ENCODE measurements around the gene CXCR2. TPM values are rescaled to one million over a fixed set of nuclear protein-coding genes. Genes with fewer than 3 reads are reported as not detected.
A peak's percentile ranks its signal among the peaks of the same experiment; 100 is the strongest.

The CXCR2 gene
- total RNA-seq, 1 donor from 2014 or later = not detected

DNA sequence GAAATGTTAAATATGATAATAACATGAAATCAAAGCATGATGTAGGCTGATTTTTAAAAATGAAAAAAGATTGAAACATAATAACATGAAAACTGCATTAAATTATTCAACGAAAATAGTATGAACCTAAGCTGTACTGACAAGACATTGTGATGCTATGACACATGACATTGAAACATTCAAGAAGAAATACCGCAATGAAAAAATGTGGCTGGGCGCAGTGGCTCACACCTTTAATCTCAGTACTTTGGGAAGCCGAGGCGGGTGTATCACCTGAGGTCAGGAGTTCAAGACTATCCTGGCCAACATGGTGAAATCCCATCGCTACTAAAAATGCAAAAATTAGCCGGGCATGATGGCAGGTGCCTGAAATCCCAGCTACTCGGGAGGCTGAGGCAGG, 26.3 kb downstream of the CXCR2 start:
- no peak for FAIRE-seq
- no peak for DNase-seq (ENCODE audit: low read depth)
- H3K36me3 ChIP-seq (ENCODE audit: control insufficient read depth, insufficient read depth, low read length) = no peaks in the 10 kb centered on the region
- TF ChIP-seq, protein P1, sequence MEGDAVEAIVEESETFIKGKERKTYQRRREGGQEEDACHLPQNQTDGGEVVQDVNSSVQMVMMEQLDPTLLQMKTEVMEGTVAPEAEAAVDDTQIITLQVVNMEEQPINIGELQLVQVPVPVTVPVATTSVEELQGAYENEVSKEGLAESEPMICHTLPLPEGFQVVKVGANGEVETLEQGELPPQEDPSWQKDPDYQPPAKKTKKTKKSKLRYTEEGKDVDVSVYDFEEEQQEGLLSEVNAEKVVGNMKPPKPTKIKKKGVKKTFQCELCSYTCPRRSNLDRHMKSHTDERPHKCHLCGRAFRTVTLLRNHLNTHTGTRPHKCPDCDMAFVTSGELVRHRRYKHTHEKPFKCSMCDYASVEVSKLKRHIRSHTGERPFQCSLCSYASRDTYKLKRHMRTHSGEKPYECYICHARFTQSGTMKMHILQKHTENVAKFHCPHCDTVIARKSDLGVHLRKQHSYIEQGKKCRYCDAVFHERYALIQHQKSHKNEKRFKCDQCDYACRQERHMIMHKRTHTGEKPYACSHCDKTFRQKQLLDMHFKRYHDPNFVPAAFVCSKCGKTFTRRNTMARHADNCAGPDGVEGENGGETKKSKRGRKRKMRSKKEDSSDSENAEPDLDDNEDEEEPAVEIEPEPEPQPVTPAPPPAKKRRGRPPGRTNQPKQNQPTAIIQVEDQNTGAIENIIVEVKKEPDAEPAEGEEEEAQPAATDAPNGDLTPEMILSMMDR (IDR thresholded peaks at IDR 0.05; ENCODE audit: insufficient read depth, low read length, severe bottlenecking) = no peak
- peaks cover 1% of the 10 kb centered on the region for H3K27me3 ChIP-seq (ENCODE audit: control insufficient read depth, insufficient read depth, low read length)
- no peak overlapping the region for H3K4me3 ChIP-seq (ENCODE audit: low read depth, low read length)

DNA sequence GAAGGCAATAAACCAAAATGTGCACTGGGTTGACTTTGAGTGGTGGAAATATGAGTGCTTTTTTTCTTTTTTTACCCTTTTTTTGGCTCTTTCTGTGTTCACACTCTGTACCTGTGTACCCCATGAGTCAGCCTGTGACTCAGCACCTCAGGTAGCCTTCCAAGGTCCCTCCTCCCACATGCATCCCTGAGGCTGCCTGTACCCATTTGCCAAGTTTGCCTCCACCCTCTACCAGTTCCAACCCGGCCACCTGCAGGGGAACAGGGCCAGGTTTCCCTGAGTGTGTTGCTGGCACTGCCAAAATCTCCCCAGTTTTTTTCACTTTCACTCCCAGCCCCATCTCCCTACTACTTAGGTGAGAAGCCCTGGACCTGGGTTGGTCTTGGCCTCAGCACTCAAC, 26.9 kb downstream of the CXCR2 start:
- FAIRE-seq (no peak), DNase-seq (ENCODE audit: low read depth) (peak; percentile 92)
- Histone ChIP-seq H3K4me3 (ENCODE audit: low read depth, low read length) (no peak overlapping the region), H3K36me3 (ENCODE audit: control insufficient read depth, insufficient read depth, low read length) (no peaks in the 10 kb centered on the region), H3K27me3 (ENCODE audit: control insufficient read depth, insufficient read depth, low read length) (peaks cover 1% of the 10 kb centered on the region)
- TF ChIP-seq, protein P1 (IDR thresholded peaks at IDR 0.05; ENCODE audit: insufficient read depth, low read length, severe bottlenecking) = no peak

- Histone ChIP-seq H3K4me3 (ENCODE audit: low read depth, low read length) (no peak overlapping the region), H3K27me3 (ENCODE audit: control insufficient read depth, insufficient read depth, low read length) (no peaks in the 10 kb centered on the region), H3K36me3 (ENCODE audit: control insufficient read depth, insufficient read depth, low read length) (no peaks in the 10 kb centered on the region)
- DNase-seq (ENCODE audit: low read depth) = peak; percentile 21
- TF ChIP-seq, protein P1 (IDR thresholded peaks at IDR 0.05; ENCODE audit: insufficient read depth, low read length, severe bottlenecking) = no peak
- no peak for FAIRE-seq
These were observed 30.2 kb downstream of the CXCR2 start for GRCh38 chr2:218155953-218156479.

DNA sequence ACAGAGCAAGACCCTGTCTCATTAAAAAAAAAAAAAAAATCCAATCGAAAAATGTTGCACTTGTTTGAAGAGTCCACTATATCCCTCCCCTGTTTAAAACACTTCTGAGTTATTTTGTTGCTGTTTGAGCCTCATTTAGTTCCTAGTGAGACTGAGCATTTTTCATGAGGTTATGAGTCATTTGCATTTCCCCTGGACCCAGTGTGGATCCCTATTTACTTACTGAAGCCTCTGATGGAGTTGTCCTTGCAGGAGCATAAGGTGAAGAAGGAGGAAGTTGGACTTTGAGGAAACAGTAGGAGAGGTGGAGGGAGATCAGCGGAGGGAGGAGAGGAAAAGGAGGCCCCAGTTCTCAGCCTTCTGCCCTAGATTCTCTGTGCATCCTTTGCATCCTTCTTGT, 35.8 kb downstream of the CXCR2 start:
- Histone ChIP-seq H3K36me3 (ENCODE audit: control insufficient read depth, insufficient read depth, low read length) (no peaks in the 10 kb centered on the region), H3K4me3 (ENCODE audit: low read depth, low read length) (no peak overlapping the region), H3K27me3 (ENCODE audit: control insufficient read depth, insufficient read depth, low read length) (peaks cover 2% of the 10 kb centered on the region)
- TF ChIP-seq, protein P1 (IDR thresholded peaks at IDR 0.05; ENCODE audit: insufficient read depth, low read length, severe bottlenecking) = no peak
- FAIRE-seq (no peak), DNase-seq (ENCODE audit: low read depth) (no peak)

DNA sequence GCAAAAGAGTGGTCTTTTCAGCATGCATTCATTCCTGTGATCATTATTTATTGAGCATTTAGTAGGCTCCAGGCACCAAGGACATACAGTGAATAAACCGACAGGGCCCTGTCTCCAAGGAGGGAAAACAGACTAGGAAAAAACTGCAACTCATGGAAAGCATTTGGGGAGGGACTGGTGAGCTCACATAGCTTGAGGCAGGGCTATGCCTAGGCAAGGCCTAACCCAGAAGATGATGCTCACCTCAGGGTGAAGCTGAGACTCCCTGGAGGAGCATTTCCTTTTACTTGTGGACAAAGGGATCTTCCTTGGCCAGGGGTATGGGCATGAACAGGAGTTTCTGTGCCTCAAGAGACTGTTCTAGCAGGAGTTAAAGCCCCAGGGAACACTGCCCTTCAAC, 37.0 kb downstream of the CXCR2 start:
- FAIRE-seq (peak; percentile 91), DNase-seq (ENCODE audit: low read depth) (peak; percentile 41)
- Histone ChIP-seq H3K27me3 (ENCODE audit: control insufficient read depth, insufficient read depth, low read length) (peaks cover 2% of the 10 kb centered on the region), H3K36me3 (ENCODE audit: control insufficient read depth, insufficient read depth, low read length) (no peaks in the 10 kb centered on the region), H3K4me3 (ENCODE audit: low read depth, low read length) (no peak overlapping the region)
- TF ChIP-seq, protein P1 (IDR thresholded peaks at IDR 0.05; ENCODE audit: insufficient read depth, low read length, severe bottlenecking) = no peak

DNA sequence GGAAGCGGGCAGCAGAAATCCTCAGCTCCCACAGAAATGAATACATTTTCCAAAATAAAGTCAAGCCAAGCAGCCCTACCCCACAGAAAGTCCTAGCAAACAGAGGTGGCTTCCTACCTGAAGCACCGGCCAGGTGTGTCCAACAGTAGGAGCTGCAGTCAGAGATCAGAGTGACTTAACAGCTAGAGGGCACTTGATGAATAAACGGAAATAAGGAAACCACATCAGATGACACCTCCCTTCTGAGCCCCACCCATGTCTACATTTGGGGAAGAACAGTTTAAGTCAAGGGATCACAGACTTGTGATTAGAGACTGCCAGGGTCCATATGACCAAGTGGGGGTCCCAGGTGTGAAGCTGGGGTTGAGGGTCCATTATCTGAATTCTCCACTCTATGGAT, 41.0 kb downstream of the CXCR2 start, which contains the start of gene CXCR1:
TSS of gene CXCR1 (minus strand) at position 172 of the 400 bp plus-strand sequence. CDS start 1,751 bp downstream, outside the sequence.
- Histone ChIP-seq H3K27me3 (ENCODE audit: control insufficient read depth, insufficient read depth, low read length) (peaks cover 2% of the 10 kb centered on the region), H3K4me3 (ENCODE audit: low read depth, low read length) (no peak within 1 kb of the TSS), H3K36me3 (ENCODE audit: control insufficient read depth, insufficient read depth, low read length) (no peaks in the 10 kb centered on the region)
- DNase-seq (ENCODE audit: low read depth) (peak; percentile 75), FAIRE-seq (peak; percentile 28)
- TF ChIP-seq, protein P1 (IDR thresholded peaks at IDR 0.05; ENCODE audit: insufficient read depth, low read length, severe bottlenecking) = peak; percentile 10

Measured in bronchial epithelial cell (primary cell).